Coronary artery (tissue), 2 donors: ENCODE results near the gene XPO4.
A peak's percentile ranks its signal among the peaks of the same experiment; 100 is the strongest.
"Not testable (repeated sequence)": the region's sequence is repeated elsewhere in the genome, so short reads cannot be mapped to it uniquely, and the experiment has no call there.

ENCODE experiments used
- DNase-seq: peaks from one replicate; pipeline ENCODE4 v3.0.0-alpha.2; 2017; ENCODE audit warnings: low spot score
- H3K27ac ChIP-seq, 2 donors: fragments of 200-600 bp; sonication (generic); one replicate each; pipeline ENCODE4 v1.5.1; 2016 to 2019
- H3K4me3 ChIP-seq: fragments of 200-600 bp; sonication (generic); 2 replicates; pipeline ENCODE4 v1.5.1; 2016; ENCODE audit warnings: mild to moderate bottlenecking, moderate library complexity
- CTCF ChIP-seq: fragments of 200-600 bp; sonication (generic); IDR thresholded peaks from one replicate; pipeline ENCODE4 v1.5.1; 2019; ENCODE audit warnings: antibody characterized with exemption

The XPO4 gene

GRCh38 chr13:20904908-20905307, 2.4 kb upstream of the XPO4 start:
- no peak overlapping the region for H3K4me3 ChIP-seq
- DNase-seq: no peak
- no peak for TF ChIP-seq CTCF
- H3K27ac ChIP-seq: no peak overlapping the region

- no peak for DNase-seq
- TF ChIP-seq CTCF: no peak
- peak overlapping the region; percentile 86 for H3K4me3 ChIP-seq
- peak overlapping the region; percentile 80 to 94 for H3K27ac ChIP-seq
Observed at GRCh38 chr13:20903164-20903475, 574 bp upstream of the XPO4 start.

- Histone ChIP-seq H3K27ac (peak overlapping the region; percentile 80 to 94), H3K4me3 (peak overlapping the region; percentile 86)
- DNase-seq: no peak
- no peak for TF ChIP-seq CTCF
Observed at GRCh38 chr13:20901668-20902437, 693 bp downstream of the XPO4 start.

- H3K4me3 ChIP-seq: no peak overlapping the region
- H3K27ac ChIP-seq: no peak overlapping the region
- no peak for TF ChIP-seq CTCF
- no peak for DNase-seq
Observed at GRCh38 chr13:20894245-20894644, 8.3 kb downstream of the XPO4 start.

- no peak for TF ChIP-seq CTCF
Observed at GRCh38 chr13:20891768-20892167, 10.8 kb downstream of the XPO4 start.

GRCh38 chr13:20891034-20891433, 11.5 kb downstream of the XPO4 start:
- TF ChIP-seq CTCF: no peak
- Histone ChIP-seq H3K27ac (no peak overlapping the region), H3K4me3 (no peak overlapping the region)
- DNase-seq: no peak

More at GRCh38 chr13:20891768-20892167, 10.8 kb downstream of the XPO4 start:
- H3K27ac ChIP-seq: no peak overlapping the region
- DNase-seq: no peak
- no peak overlapping the region for H3K4me3 ChIP-seq

- not testable (repeated sequence) for H3K27ac ChIP-seq, DNase-seq
Observed at GRCh38 chr13:20890540-20890939, 12.0 kb downstream of the XPO4 start.

More at GRCh38 chr13:20890540-20890939, 12.0 kb downstream of the XPO4 start:
- H3K4me3 ChIP-seq: not testable (repeated sequence)
